Adrenal gland (tissue), 5 donors: ENCODE results near the gene RAB25.

ENCODE experiments used
- CTCF ChIP-seq, 6 experiments: fragments of 450-650 bp in 4 of 6; fragments of 200-600 bp in 2 of 6; sonication (generic) in 1 of 6; IDR thresholded peaks; 1 replicate in 5 of 6; 2 replicates in 1 of 6; pipeline versions ENCODE4 v1.5.1 to v1.8.0; 2016 to 2021; ENCODE audit warnings: antibody characterized with exemption in 6 of 6, mild to moderate bottlenecking in 2 of 6, moderate library complexity in 1 of 6
- POLR2A ChIP-seq, 2 donors: fragments of 450-650 bp; IDR thresholded peaks; one replicate each; pipeline ENCODE4 v1.6.1; 2017; ENCODE audit warnings: antibody characterized with exemption in 2 of 2, mild to moderate bottlenecking in 2 of 2, moderate library complexity in 1 of 2
- donor health status: DM: no; HTN: no; CAD: no.

GRCh38 chr1:156101880-156102279, 40.9 kb downstream of the RAB25 start:
- TF ChIP-seq CTCF (IDR thresholded peaks at IDR 0.05) = no peak
- TF ChIP-seq POLR2A (IDR thresholded peaks at IDR 0.05) = no peak
